BJ (cell line): ENCODE measurements around the gene ELK4. TPM values are rescaled to one million over a fixed set of nuclear protein-coding genes. Genes with fewer than 3 reads are reported as not detected.

Experiments used
- CTCF ChIA-PET: fragments of 350-600 bp; formaldehyde crosslinking; extraction: SDS; loops from one replicate; lab custom pipeline; 2021; ENCODE audit warnings: antibody characterized with exemption, inconsistent platforms; lab: Yijun Ruan, JAX
- POLR2A ChIA-PET: fragments of 300-600 bp; sonication (Branson Sonifier 250); formaldehyde crosslinking; extraction: SDS; loops from one replicate; lab custom pipeline; 2021; ENCODE audit warnings: antibody characterized with exemption; lab: Charles Lee
- DNase-seq: peaks from one replicate; pipeline ENCODE4 v3.0.0-alpha.2; 2011; ENCODE audit warnings: low read depth
- H3K27me3 ChIP-seq: 2 replicates; pipeline ENCODE4 v1.6.0; 2011; ENCODE audit warnings: low read length; ENCODE audit not compliant: control insufficient read depth, insufficient read depth
- H3K36me3 ChIP-seq: 2 replicates; pipeline ENCODE4 v1.5.1; 2011; ENCODE audit warnings: low read length; ENCODE audit not compliant: control insufficient read depth, insufficient read depth
- H3K4me3 ChIP-seq: 2 replicates; pipeline ENCODE4 v1.5.1; 2011; ENCODE audit warnings: low read depth, mild to moderate bottlenecking, control low read depth, low read length
- polyA plus RNA-seq: library from polyadenylated mRNA; depleted of rRNA; stranded (reverse); fragments of >200 nt; gene quantifications from 2 replicates; pipeline ENCODE4 v1.2.3, GENCODE V29; 2011
- TF ChIP-seq, protein P1 (sequence below): IDR thresholded peaks from 2 replicates; pipeline ENCODE4 v1.5.1; 2011; ENCODE audit warnings: low read depth, mild to moderate bottlenecking, control low read depth, inconsistent platforms, low read length, moderate library complexity; ENCODE audit not compliant: insufficient read depth

ELK4 gene
- polyA plus RNA-seq, 1 experiment, result 3.4 TPM

DNA sequence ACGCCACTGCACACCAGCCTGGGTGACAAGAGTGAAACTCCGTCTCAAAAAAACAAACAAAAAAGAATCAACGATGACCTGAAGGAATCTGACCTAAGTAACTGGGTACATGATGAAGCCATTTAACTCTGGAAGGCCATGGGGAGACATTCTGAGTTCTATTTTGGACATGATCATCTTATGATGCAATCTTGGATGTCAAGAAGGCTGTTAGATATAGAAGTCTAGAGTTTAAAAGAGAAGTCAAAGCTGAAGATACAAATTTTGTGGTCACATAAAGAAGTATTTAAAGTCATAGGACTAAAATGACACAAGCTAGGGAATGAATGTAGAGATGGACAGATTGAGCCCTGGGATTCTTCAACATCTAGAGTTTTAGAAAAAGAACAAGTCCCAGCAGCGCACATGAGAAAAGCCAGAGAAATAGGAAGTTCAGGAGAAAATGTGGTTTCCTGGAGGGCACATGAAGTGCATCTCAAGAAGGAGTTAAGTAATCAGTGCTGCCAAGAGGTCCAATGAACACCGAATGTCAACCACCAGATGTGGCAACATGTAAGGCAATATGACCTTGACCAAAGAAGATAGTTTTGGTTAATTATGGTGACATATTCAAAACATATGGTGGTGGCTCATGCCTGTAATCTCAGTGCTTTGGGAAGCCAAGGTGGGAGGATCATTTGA is 26.8 kb downstream of the ELK4 start:
- DNase-seq, result no peak
- no peaks in the 10 kb centered on the region for H3K36me3 ChIP-seq
- POLR2A ChIA-PET, result no interaction called here
- TF ChIP-seq, protein P1, sequence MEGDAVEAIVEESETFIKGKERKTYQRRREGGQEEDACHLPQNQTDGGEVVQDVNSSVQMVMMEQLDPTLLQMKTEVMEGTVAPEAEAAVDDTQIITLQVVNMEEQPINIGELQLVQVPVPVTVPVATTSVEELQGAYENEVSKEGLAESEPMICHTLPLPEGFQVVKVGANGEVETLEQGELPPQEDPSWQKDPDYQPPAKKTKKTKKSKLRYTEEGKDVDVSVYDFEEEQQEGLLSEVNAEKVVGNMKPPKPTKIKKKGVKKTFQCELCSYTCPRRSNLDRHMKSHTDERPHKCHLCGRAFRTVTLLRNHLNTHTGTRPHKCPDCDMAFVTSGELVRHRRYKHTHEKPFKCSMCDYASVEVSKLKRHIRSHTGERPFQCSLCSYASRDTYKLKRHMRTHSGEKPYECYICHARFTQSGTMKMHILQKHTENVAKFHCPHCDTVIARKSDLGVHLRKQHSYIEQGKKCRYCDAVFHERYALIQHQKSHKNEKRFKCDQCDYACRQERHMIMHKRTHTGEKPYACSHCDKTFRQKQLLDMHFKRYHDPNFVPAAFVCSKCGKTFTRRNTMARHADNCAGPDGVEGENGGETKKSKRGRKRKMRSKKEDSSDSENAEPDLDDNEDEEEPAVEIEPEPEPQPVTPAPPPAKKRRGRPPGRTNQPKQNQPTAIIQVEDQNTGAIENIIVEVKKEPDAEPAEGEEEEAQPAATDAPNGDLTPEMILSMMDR, result no peak
- H3K4me3 ChIP-seq, result no peak overlapping the region
- no peaks in the 10 kb centered on the region for H3K27me3 ChIP-seq
- CTCF ChIA-PET, result interaction anchor here (1.0 kb wide), 1 partner anchor 13 kb away, joined by 3 read pairs; no protein-coding TSS in a partner anchor

DNA sequence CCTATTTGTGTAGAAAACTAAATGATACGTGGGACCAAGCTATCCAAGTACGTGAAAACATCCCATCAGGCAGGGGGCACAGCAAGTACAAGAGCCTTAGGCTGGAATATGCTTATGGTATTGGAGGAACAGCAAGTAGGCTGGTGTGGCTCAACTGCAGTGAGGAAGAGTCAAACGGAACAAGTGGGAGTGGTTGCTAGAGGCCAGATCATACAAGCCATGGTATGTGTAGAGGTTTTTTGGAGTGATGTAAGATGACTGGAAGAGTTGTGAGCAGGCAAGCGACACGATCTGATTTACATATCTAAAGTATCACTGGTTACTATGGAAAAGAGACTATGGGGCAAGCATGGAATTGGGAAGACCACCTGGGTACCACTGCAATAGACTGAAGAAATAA is 27.8 kb downstream of the ELK4 start:
- POLR2A ChIA-PET, result no interaction called here
- DNase-seq, result no peak
- Histone ChIP-seq H3K27me3 (no peaks in the 10 kb centered on the region), H3K36me3 (no peaks in the 10 kb centered on the region), H3K4me3 (no peak overlapping the region)
- CTCF ChIA-PET, result no interaction called here
- TF ChIP-seq, protein P1, result no peak

DNA sequence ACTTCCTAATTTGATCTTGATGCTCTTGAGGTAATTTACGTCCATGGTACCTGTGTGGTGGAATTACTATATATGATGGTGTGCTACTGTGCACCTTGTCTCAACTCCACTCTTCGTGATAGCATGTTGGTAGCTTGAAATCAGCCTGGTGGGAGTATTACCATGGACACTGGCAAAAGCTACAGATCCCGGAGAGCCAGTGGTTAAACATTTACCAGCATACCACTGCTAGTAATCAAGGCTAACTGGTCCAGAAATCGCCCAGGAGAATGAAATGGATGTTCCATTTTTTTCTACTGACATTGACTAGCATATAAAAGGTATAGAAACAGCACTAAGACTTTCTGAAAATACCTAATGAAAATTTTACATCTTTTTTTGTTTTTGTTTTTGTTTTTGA is 30.6 kb downstream of the ELK4 start:
- DNase-seq, result no peak
- CTCF ChIA-PET, result interaction anchor here (0.8 to 2.9 kb wide), 6 partner anchors 8 to 77 kb away, joined by 3 to 39 read pairs (median 5); partner anchors contain the start of gene ELK4
- H3K4me3 ChIP-seq, result no peak overlapping the region
- POLR2A ChIA-PET, result no interaction called here
- no peaks in the 10 kb centered on the region for H3K27me3 ChIP-seq
- TF ChIP-seq, protein P1, result no peak
- H3K36me3 ChIP-seq, result peaks cover 1% of the 10 kb centered on the region; the same call in 1 of the 2 replicates

DNA sequence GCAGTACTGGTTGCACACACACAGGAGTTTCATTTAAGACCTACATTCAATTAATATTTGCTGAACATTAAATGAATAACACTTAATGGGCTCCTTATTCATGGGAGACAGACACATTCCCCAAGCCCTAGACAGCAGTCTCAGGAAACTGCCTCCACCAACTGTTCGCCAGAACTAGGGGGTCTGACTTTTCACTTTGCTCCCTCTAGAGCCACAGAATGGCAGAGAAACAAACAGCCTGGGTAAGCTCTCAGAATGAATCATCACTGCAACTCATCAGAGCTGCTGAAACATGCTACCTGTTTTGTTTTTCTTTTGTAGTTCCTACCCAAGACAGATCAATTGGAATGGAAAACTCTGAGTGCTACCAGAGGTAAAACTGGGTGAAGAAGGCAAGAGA is 31.7 kb downstream of the ELK4 start:
- TF ChIP-seq, protein P1, result no peak
- H3K4me3 ChIP-seq, result no peak overlapping the region
- POLR2A ChIA-PET, result no interaction called here
- no peaks in the 10 kb centered on the region for H3K27me3 ChIP-seq
- peaks cover 1% of the 10 kb centered on the region; the same call in 1 of the 2 replicates for H3K36me3 ChIP-seq
- no peak for DNase-seq
- CTCF ChIA-PET, result interaction anchor here (1.0 to 2.9 kb wide), 4 partner anchors 9 to 76 kb away, joined by 4 to 39 read pairs (median 13); partner anchors contain the start of gene ELK4

DNA sequence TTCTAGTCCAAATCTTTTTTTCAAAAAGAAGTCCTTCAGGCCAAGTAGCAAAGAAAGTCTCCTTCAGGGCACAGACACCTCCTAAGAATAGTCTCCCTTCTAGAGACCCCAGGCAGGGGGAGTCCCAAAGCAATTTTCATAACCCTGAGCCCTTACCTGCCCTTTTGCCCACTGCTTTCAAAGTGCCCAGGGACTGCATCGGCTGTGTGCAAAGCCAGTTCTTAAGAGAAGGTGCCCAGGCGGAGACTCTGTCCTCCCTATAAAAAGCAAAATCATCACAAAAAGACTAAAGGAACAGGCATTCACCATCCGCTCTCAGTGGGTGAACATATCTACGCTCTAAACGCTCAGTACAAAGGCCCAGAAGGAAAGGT is 32.2 kb downstream of the ELK4 start:
- no peak for DNase-seq
- Histone ChIP-seq H3K4me3 (no peak overlapping the region), H3K36me3 (peaks cover 1% of the 10 kb centered on the region; the same call in 1 of the 2 replicates), H3K27me3 (no peaks in the 10 kb centered on the region)
- TF ChIP-seq, protein P1, result no peak
- ChIA-PET CTCF (interaction anchor here (1.7 to 2.9 kb wide), 3 partner anchors 8 to 58 kb away, joined by 5 to 39 read pairs (median 9); no protein-coding TSS in a partner anchor), POLR2A (no interaction called here)
